Thyroid gland (tissue), 4 donors: ENCODE measurements around the gene PTGS1. TPM values are rescaled to one million over a fixed set of nuclear protein-coding genes. Genes with fewer than 3 reads are reported as not detected.
"Not testable (repeated sequence)": the region's sequence is repeated elsewhere in the genome, so short reads cannot be mapped to it uniquely, and the experiment has no call there.

Experiments used
- DNase-seq, 2 donors: peaks; one replicate each; pipeline ENCODE4 v3.0.0-alpha.2; 2019
- H3K27ac ChIP-seq, 3 donors: fragments of 200-600 bp; sonication (generic); 1 replicate in 2 of 3; 2 replicates in 1 of 3; pipeline ENCODE4 v1.5.1; 2016 to 2019; ENCODE audit warnings: mild to moderate bottlenecking in 1 of 3, moderate library complexity in 1 of 3
- H3K27me3 ChIP-seq: fragments of 200-600 bp; sonication (generic); one replicate; pipeline ENCODE4 v1.5.1; 2019
- H3K36me3 ChIP-seq, 2 donors: fragments of 200-600 bp; sonication (generic); one replicate each; pipeline ENCODE4 v1.5.1; 2016 to 2019
- H3K4me1 ChIP-seq, 2 donors: fragments of 200-600 bp; sonication (generic); one replicate each; pipeline ENCODE4 v1.5.1; 2017 to 2019
- H3K4me3 ChIP-seq, 3 donors: fragments of 200-600 bp; sonication (generic); replicated peaks in 1 of 3; 1 replicate in 2 of 3; 2 replicates in 1 of 3; pipeline ENCODE4 v1.5.1; 2016; ENCODE audit warnings: mild to moderate bottlenecking in 1 of 3
- H3K9me3 ChIP-seq: fragments of 200-600 bp; sonication (generic); one replicate; pipeline ENCODE4 v1.5.1; 2017
- CTCF ChIP-seq, 6 experiments: fragments of 200-600 bp in 3 of 6; fragments of 450-650 bp in 3 of 6; sonication (generic) in 3 of 6; IDR thresholded peaks; one replicate each; pipeline ENCODE4 v1.5.1; 2016 to 2019; ENCODE audit warnings: antibody characterized with exemption in 6 of 6, mild to moderate bottlenecking in 2 of 6, inconsistent platforms in 1 of 6, moderate library complexity in 1 of 6
- POLR2A ChIP-seq, 2 donors: fragments of 450-650 bp; IDR thresholded peaks; one replicate each; pipeline ENCODE4 v1.6.1; 2017; ENCODE audit warnings: antibody characterized with exemption in 2 of 2, mild to moderate bottlenecking in 2 of 2, moderate library complexity in 1 of 2
- WGBS, 2 donors: methylation state at CpG; one replicate each; pipeline ENCODE4 v1.1.5; 2017; 5-methylcytosine and 5-hydroxymethylcytosine counted together
- intact Hi-C: fragments of 100-400 bp; cut with DNase I; formaldehyde crosslinking; loops from one replicate; pipeline ENCODE4 v1.15.1; 2023
- total RNA-seq, 4 donors: library from RNA; depleted of rRNA; stranded (reverse); fragments of >200 nt; gene quantifications; one replicate each; pipeline ENCODE4 v1.2.3, GENCODE V29; 2016

Gene PTGS1
- 1 to 10 TPM; 2.3 to 4.0 (median 3.5) TPM for total RNA-seq

- WGBS, 2 donors: 8 to 10% methylated on average over 22 to 25 of the region's 39 CpGs
- H3K4me1 ChIP-seq: peaks cover 6 to 18% of the 10 kb centered on the region in 2 donors
- H3K4me3 ChIP-seq: peak within 1 kb of the TSS in 1 of 3 donors; percentile 20
- no peaks in the 10 kb centered on the region for H3K36me3 ChIP-seq
- DNase-seq: peak; percentile 18
- TF ChIP-seq POLR2A (IDR thresholded peaks at IDR 0.05): no peak
- no peak for TF ChIP-seq CTCF (IDR thresholded peaks at IDR 0.05)
- no peak within 1 kb of the TSS for H3K27ac ChIP-seq
- intact Hi-C loops: no loop called here
- H3K27me3 ChIP-seq: no peaks in the 10 kb centered on the region
- H3K9me3 ChIP-seq: no peaks in the 10 kb centered on the region
Observed at GRCh38 chr9:122370869-122371755, at the start of gene PTGS1. PTGS1 (plus strand) TSS chr9:122371024; CDS start chr9:122371085, 61 bp downstream.

GRCh38 chr9:122322553-122322952, 48.3 kb upstream of the PTGS1 start:
- Histone ChIP-seq H3K27me3 (no peaks in the 10 kb centered on the region), H3K27ac (no peak overlapping the region), H3K4me1 (no peaks in the 10 kb centered on the region), H3K36me3 (peaks cover 18 to 19% of the 10 kb centered on the region in 2 donors), H3K4me3 (no peak overlapping the region), H3K9me3 (no peaks in the 10 kb centered on the region)
- intact Hi-C loops: no loop called here
- WGBS, 2 donors: 83 to 93% methylated on average over 2 of the region's 2 CpGs
- TF ChIP-seq CTCF (IDR thresholded peaks at IDR 0.05) (no peak), POLR2A (IDR thresholded peaks at IDR 0.05) (no peak)
- DNase-seq: no peak

- H3K9me3 ChIP-seq, H3K4me3 ChIP-seq, DNase-seq, H3K27me3 ChIP-seq, intact Hi-C loops, H3K4me1 ChIP-seq: not testable (repeated sequence)
- Histone ChIP-seq H3K36me3 (peaks cover 18 to 19% of the 10 kb centered on the region in 2 donors), H3K27ac (peak overlapping the region in 1 of 3 donors; percentile 5)
- 71 to 79% methylated on average over 1 of the region's 1 CpG for WGBS, 2 donors
Observed at GRCh38 chr9:122324665-122325064, 46.2 kb upstream of the PTGS1 start.

GRCh38 chr9:122325124-122325523, 45.7 kb upstream of the PTGS1 start:
- 48 to 64% methylated on average over 1 of the region's 1 CpG for WGBS, 2 donors
- H3K27ac ChIP-seq: peak overlapping the region in 1 of 3 donors; percentile 5
- no peak for TF ChIP-seq POLR2A (IDR thresholded peaks at IDR 0.05)
- TF ChIP-seq CTCF (IDR thresholded peaks at IDR 0.05): no peak
- peaks cover 18 to 19% of the 10 kb centered on the region in 2 donors for H3K36me3 ChIP-seq
- no peaks in the 10 kb centered on the region for H3K27me3 ChIP-seq
- H3K4me3 ChIP-seq: no peak overlapping the region
- intact Hi-C loops: no loop called here
- H3K4me1 ChIP-seq: no peaks in the 10 kb centered on the region
- no peak for DNase-seq
- H3K9me3 ChIP-seq: no peaks in the 10 kb centered on the region

- intact Hi-C loops: no loop called here
- peaks cover 18 to 19% of the 10 kb centered on the region in 2 donors for H3K36me3 ChIP-seq
- 96 to 98% methylated on average over 2 of the region's 2 CpGs for WGBS, 2 donors
Observed at GRCh38 chr9:122327175-122327574, 43.6 kb upstream of the PTGS1 start.

More at GRCh38 chr9:122327175-122327574, 43.6 kb upstream of the PTGS1 start:
- H3K4me3 ChIP-seq: no peak overlapping the region
- no peaks in the 10 kb centered on the region for H3K9me3 ChIP-seq
- H3K4me1 ChIP-seq: no peaks in the 10 kb centered on the region
- no peaks in the 10 kb centered on the region for H3K27me3 ChIP-seq
- DNase-seq: no peak
- H3K27ac ChIP-seq: no peak overlapping the region
- no peak for TF ChIP-seq POLR2A (IDR thresholded peaks at IDR 0.05)
- no peak for TF ChIP-seq CTCF (IDR thresholded peaks at IDR 0.05)
